Epithelial cell of esophagus (primary cell): ENCODE data around the gene PPP1R13L.

ENCODE experiments used
- DNase-seq: peaks from one replicate; pipeline ENCODE4 v3.0.0; 2010; ENCODE audit warnings: low read depth
- H3K4me3 ChIP-seq: 2 replicates; pipeline ENCODE4 v1.5.1; 2011; ENCODE audit warnings: mild to moderate bottlenecking, low read length, control low read depth
- TF ChIP-seq, protein P1 (sequence below): IDR thresholded peaks from 2 replicates; pipeline ENCODE4 v1.5.1; 2011; ENCODE audit warnings: low read depth, mild to moderate bottlenecking, low read length, control low read depth, inconsistent platforms; ENCODE audit not compliant: insufficient read depth; ENCODE audit errors: missing control alignments

PPP1R13L gene

DNA sequence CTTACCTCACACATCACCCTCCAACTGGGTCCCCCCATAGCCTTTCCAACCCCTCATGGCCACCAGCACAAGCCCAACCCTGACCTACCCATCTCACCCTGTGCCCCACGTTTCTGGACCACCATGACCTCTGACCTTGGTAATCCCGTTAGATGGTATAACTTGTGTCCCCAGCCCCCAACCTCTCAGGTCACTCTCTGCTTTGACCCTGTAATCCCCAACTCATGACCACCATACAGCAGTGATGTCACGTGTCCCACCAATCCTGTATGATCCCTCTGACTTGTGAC, 55.8 kb downstream of the PPP1R13L start:
- H3K4me3 ChIP-seq, result no peak overlapping the region
- no peak for DNase-seq
- TF ChIP-seq, protein P1, sequence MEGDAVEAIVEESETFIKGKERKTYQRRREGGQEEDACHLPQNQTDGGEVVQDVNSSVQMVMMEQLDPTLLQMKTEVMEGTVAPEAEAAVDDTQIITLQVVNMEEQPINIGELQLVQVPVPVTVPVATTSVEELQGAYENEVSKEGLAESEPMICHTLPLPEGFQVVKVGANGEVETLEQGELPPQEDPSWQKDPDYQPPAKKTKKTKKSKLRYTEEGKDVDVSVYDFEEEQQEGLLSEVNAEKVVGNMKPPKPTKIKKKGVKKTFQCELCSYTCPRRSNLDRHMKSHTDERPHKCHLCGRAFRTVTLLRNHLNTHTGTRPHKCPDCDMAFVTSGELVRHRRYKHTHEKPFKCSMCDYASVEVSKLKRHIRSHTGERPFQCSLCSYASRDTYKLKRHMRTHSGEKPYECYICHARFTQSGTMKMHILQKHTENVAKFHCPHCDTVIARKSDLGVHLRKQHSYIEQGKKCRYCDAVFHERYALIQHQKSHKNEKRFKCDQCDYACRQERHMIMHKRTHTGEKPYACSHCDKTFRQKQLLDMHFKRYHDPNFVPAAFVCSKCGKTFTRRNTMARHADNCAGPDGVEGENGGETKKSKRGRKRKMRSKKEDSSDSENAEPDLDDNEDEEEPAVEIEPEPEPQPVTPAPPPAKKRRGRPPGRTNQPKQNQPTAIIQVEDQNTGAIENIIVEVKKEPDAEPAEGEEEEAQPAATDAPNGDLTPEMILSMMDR, result no peak

DNA sequence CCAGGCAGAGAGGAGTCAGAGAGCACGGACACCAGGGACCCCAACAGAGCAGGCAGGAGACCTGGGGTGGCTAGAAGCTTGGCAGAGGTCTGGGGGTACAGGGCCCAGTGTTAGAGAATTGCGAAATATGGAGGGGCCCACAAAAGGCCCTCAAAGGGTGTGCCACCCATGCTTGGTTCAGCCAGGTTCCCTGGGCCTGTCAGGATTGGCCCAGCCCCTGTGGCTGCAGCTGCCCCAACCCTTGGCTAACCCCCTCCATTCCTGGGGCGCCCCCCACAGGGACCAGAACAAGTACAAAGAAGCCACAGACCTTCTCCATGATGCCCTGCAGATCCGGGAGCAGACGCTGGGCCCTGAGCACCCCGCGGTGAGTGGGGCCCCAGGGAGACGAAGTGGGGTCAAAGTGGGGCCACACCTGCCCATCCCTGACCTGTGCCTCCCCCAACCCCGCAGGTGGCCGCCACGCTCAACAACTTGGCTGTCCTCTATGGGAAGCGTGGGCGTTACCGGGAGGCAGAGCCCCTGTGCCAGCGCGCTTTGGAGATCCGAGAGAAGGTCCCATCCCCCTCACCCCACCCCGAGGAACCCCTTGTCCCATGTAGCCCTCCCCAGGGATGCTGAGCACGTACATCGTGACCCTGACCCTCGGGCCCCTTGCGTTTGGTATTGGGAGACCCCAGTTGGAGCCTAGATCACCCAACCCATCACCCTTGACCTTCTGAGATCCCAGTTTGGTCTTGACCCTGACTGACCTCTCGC, 56.3 kb downstream of the PPP1R13L start:
- no peak overlapping the region for H3K4me3 ChIP-seq
- TF ChIP-seq, protein P1, result no peak
- DNase-seq, result no peak

DNA sequence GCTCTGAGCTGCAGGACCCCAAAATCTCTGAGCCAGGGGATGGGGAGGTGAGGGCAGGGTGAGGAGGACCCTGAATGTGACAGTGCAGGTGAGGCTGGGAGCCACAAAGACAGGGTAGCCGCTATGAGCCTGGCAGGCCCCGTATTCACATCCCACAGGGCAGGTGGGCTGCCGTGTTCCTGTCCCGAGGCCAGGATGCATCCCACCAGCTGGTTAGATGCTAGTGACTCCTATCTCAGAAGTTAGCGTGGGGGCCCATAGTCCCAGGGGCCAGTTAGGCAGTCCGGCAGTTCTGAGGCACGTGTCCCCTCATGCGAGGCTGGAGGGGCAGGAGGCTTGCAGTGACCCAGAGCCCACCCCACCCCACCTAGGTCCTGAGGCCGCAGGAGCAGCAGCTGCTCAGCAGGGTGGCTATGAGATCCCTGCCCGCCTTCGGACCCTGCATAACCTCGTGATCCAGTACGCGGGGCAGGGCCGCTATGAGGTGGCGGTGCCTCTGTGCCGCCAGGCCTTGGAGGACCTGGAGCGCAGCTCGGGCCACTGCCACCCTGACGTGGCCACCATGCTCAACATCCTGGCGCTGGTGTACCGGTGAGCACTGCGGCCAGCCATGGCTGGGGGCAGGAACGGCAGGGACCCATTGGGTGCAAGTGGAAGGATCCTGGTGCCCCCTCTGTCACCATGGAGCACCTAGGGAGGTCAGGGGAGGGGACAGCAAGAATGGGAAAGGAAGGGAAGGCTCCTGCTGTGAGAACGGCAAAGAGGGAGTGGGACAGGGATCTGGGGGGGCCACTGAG, 57.1 kb downstream of the PPP1R13L start:
- no peak for DNase-seq
- TF ChIP-seq, protein P1, result no peak
- H3K4me3 ChIP-seq, result no peak overlapping the region

DNA sequence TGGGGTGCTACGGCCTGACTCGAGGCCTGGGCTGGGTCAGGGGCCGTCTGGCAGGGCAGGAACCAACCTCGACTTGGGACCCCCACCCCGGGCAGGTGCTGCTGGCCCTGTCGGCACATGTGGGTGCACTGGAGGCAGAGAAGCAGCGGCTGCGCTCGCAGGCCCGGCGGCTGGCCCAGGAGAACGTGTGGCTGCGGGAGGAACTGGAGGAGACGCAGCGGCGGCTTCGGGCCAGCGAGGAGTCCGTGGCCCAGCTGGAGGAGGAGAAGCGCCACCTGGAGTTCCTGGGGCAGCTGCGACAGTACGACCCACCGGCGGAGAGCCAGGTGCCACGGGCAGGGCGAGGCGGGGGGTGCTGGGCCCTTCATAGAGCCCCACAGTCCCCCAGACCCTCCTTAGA, 58.4 kb downstream of the PPP1R13L start:
- TF ChIP-seq, protein P1, result no peak
- no peak overlapping the region for H3K4me3 ChIP-seq
- no peak for DNase-seq

DNA sequence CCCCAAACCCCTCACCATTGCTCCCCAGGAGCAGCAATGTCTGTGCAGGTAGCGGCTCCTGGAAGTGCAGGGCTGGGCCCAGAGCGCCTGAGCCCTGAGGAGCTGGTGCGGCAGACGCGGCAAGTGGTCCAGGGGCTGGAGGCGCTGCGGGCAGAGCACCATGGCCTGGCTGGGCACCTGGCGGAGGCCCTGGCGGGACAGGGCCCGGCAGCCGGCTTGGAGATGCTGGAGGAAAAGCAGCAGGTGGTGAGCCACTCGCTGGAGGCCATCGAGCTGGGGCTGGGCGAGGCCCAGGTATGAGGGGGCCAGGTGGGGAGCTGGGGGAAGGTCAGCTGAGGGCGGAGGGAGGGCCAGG, 59.4 kb downstream of the PPP1R13L start:
- DNase-seq, result no peak
- TF ChIP-seq, protein P1, result no peak
- no peak overlapping the region for H3K4me3 ChIP-seq

DNA sequence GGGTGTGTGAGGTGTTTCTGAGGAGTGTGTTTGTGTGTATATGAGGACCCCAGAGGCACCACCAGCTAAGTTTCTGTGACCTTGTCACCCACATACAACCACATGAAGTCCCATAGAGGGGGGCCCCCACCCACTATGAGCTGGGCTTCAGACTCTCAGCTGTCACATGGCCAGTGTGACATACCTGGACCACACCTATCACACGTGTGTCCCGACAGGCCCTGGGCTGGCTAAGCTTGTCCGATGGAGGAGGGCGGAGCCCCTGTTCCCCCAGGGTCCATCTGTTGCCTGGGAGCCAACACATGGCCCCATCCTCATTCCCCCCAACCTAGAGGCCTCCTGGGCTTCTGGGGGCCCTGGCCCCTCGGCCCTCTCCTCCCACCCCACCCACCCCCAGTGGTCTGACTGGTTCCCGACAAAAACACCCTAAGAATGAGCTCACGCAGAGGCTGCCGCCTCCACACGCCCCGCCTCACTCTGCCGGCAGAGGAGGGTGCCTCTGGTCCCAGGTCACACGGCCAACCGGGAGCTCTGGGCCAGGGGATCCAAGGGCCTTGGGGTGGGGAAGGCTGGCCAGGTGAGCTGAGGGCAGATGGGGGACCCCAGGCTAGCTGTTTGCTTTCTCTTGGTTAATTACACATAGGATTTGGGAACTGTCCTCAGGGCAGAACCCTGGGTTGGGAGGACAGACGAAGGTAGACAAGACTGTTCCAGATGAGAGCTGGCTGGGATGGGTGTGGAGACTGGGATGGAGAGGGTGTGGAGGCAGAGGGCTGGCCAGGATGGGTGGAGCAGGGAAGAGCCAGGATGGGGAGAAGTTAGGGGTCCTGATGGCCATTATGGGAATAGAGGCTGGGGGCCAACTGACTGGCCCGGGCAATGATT, 60.0 kb downstream of the PPP1R13L start:
- H3K4me3 ChIP-seq, result peak overlapping the region; percentile 21
- TF ChIP-seq, protein P1, result no peak
- peak; percentile 68 for DNase-seq
